H9 (cell line): ENCODE measurements around the gene HOXB1. TPM values are rescaled to one million over a fixed set of nuclear protein-coding genes. Genes with fewer than 3 reads are reported as not detected.
A peak's percentile ranks its signal among the peaks of the same experiment; 100 is the strongest.

Source experiments
- DNase-seq: peaks from one replicate; pipeline ENCODE4 v3.0.0-alpha.2; 2017
- H2AFZ ChIP-seq: one replicate; pipeline ENCODE4 v1.6.1; 2013; ENCODE audit warnings: mild to moderate bottlenecking, low read length, control low read depth, moderate library complexity
- H2AK5ac ChIP-seq: 2 replicates; pipeline ENCODE4 v1.6.1; 2013; ENCODE audit warnings: low read length, control low read depth, mixed read lengths; ENCODE audit not compliant: insufficient read length
- H2BK120ac ChIP-seq: one replicate; pipeline ENCODE4 v1.6.1; 2013; ENCODE audit warnings: low read depth, mild to moderate bottlenecking, low read length, control low read depth, inconsistent platforms; ENCODE audit not compliant: poor library complexity, severe bottlenecking
- H2BK12ac ChIP-seq: 2 replicates; pipeline ENCODE4 v1.6.1; 2013; ENCODE audit warnings: low read length, control low read depth, mixed read lengths, low read depth; ENCODE audit not compliant: insufficient read length
- H2BK15ac ChIP-seq: 2 replicates; pipeline ENCODE4 v1.6.1; 2013; ENCODE audit warnings: low read depth, low read length, control low read depth
- H2BK20ac ChIP-seq: one replicate; pipeline ENCODE4 v1.6.1; 2013; ENCODE audit warnings: low read depth, mild to moderate bottlenecking, low read length, control low read depth, inconsistent platforms; ENCODE audit not compliant: poor library complexity, severe bottlenecking
- H2BK5ac ChIP-seq: 2 replicates; pipeline ENCODE4 v1.6.1; 2013; ENCODE audit warnings: low read length, control low read depth, mixed read lengths; ENCODE audit not compliant: insufficient read length
- H3K14ac ChIP-seq: 2 replicates; pipeline ENCODE4 v1.6.1; 2013; ENCODE audit warnings: low read length, control low read depth; ENCODE audit not compliant: insufficient read depth
- H3K18ac ChIP-seq: 2 replicates; pipeline ENCODE4 v1.6.1; 2013; ENCODE audit warnings: low read depth, mild to moderate bottlenecking, mixed read lengths, low read length, control low read depth; ENCODE audit not compliant: insufficient read length
- H3K23ac ChIP-seq: 2 replicates; pipeline ENCODE4 v1.6.1; 2013; ENCODE audit warnings: low read length, control low read depth, mixed read lengths, low read depth; ENCODE audit not compliant: insufficient read length
- H3K23me2 ChIP-seq: 2 replicates; pipeline ENCODE4 v1.6.1; 2013; ENCODE audit warnings: low read depth, mild to moderate bottlenecking, mixed read lengths, low read length, control low read depth; ENCODE audit not compliant: insufficient read length, poor library complexity, severe bottlenecking
- H3K27ac ChIP-seq: 2 replicates; pipeline ENCODE4 v1.5.1; 2013; ENCODE audit warnings: low read length, control low read depth, mixed read lengths, low read depth; ENCODE audit not compliant: insufficient read length
- H3K27me3 ChIP-seq: 2 replicates; pipeline ENCODE4 v1.6.1; 2013; ENCODE audit warnings: low read length, control low read depth, inconsistent platforms; ENCODE audit not compliant: insufficient read depth
- H3K4ac ChIP-seq: 2 replicates; pipeline ENCODE4 v1.6.1; 2013; ENCODE audit warnings: low read depth, mild to moderate bottlenecking, control low read depth, inconsistent platforms, low read length, moderate library complexity
- H3K4me1 ChIP-seq: 2 replicates; pipeline ENCODE4 v1.6.1; 2013; ENCODE audit warnings: low read length, control low read depth, inconsistent platforms; ENCODE audit not compliant: insufficient read depth
- H3K4me2 ChIP-seq: 2 replicates; pipeline ENCODE4 v1.6.1; 2013; ENCODE audit warnings: low read length, control low read depth, mixed read lengths; ENCODE audit not compliant: insufficient read length, insufficient read depth
- H3K56ac ChIP-seq: 2 replicates; pipeline ENCODE4 v1.6.1; 2013; ENCODE audit warnings: low read depth, mild to moderate bottlenecking, mixed read lengths, low read length, control low read depth; ENCODE audit not compliant: insufficient read length
- H3K79me1 ChIP-seq: 2 replicates; pipeline ENCODE4 v1.6.1; 2013; ENCODE audit warnings: low read depth, mild to moderate bottlenecking, moderate library complexity, low read length, control low read depth, inconsistent platforms; ENCODE audit not compliant: insufficient read depth, poor library complexity, severe bottlenecking
- H3K79me2 ChIP-seq: 2 replicates; pipeline ENCODE4 v1.6.1; 2013; ENCODE audit warnings: low read length, control low read depth, inconsistent platforms; ENCODE audit not compliant: insufficient read depth
- H3K9ac ChIP-seq: 2 replicates; pipeline ENCODE4 v1.6.1; 2013; ENCODE audit warnings: low read length, control low read depth, mixed read lengths; ENCODE audit not compliant: insufficient read length; ENCODE audit errors: extremely low read depth
- H3K9me3 ChIP-seq: one replicate; pipeline ENCODE4 v1.6.1; 2013; ENCODE audit warnings: low read depth, low read length, inconsistent platforms; ENCODE audit not compliant: control insufficient read depth
- H3T11ph ChIP-seq: one replicate; pipeline ENCODE4 v1.6.1; 2013; ENCODE audit warnings: mild to moderate bottlenecking, low read length, control low read depth, inconsistent platforms
- H4K20me1 ChIP-seq: one replicate; pipeline ENCODE4 v1.6.1; 2013; ENCODE audit not compliant: control insufficient read depth, insufficient read length, insufficient read depth
- H4K5ac ChIP-seq: 2 replicates; pipeline ENCODE4 v1.6.1; 2013; ENCODE audit warnings: low read depth, mild to moderate bottlenecking, mixed read lengths, low read length, control low read depth; ENCODE audit not compliant: insufficient read length
- H4K8ac ChIP-seq: replicated peaks from 2 replicates; pipeline ENCODE4 v1.6.1; 2013; ENCODE audit warnings: low read length, control low read depth, mixed read lengths, low read depth; ENCODE audit not compliant: insufficient read length
- H4K91ac ChIP-seq: 2 replicates; pipeline ENCODE4 v1.6.1; 2013; ENCODE audit warnings: low read depth, mild to moderate bottlenecking, moderate library complexity, mixed read lengths, low read length, control low read depth; ENCODE audit not compliant: insufficient read length
- H3K27ac Mint-ChIP-seq, 3 experiments: 2 replicates in 2 of 3; 3 replicates in 1 of 3; pipeline ENCODE4 v1.8.0; 2020 to 2021; ENCODE audit warnings: mixed read lengths in 3 of 3, mild to moderate bottlenecking in 1 of 3, moderate library complexity in 1 of 3
- H3K27me3 Mint-ChIP-seq: 2 replicates; pipeline ENCODE4 v1.8.0; 2021; ENCODE audit warnings: low read depth, mild to moderate bottlenecking, moderate library complexity, mixed read lengths
- H3K36me3 Mint-ChIP-seq, 3 experiments: 2 replicates in 2 of 3; 3 replicates in 1 of 3; pipeline ENCODE4 v1.8.0; 2020 to 2021; ENCODE audit warnings: low read depth in 3 of 3, mixed read lengths in 3 of 3; ENCODE audit not compliant: insufficient read depth in 1 of 3
- H3K4me1 Mint-ChIP-seq, 2 experiments: 2 replicates each; pipeline ENCODE4 v1.8.0; 2020; ENCODE audit warnings: mixed read lengths in 2 of 2
- H3K4me3 Mint-ChIP-seq, 2 experiments: 2 replicates in 1 of 2; 3 replicates in 1 of 2; pipeline ENCODE4 v1.8.0; 2020 to 2021; ENCODE audit warnings: mild to moderate bottlenecking in 2 of 2, mixed read lengths in 2 of 2, moderate library complexity in 1 of 2
- H3K9me3 Mint-ChIP-seq, 2 experiments: 2 replicates in 1 of 2; 3 replicates in 1 of 2; pipeline ENCODE4 v1.8.0; 2020; ENCODE audit warnings: mild to moderate bottlenecking in 2 of 2, mixed read lengths in 2 of 2, moderate library complexity in 1 of 2
- CTCF ChIP-seq: fragments of 200-600 bp; sonication (generic); conservative IDR thresholded peaks from 3 replicates; pipeline ENCODE4 v1.8.0; 2021; ENCODE audit warnings: antibody characterized with exemption, mild to moderate bottlenecking
- WGBS: extraction: QIAGEN DNeasy Blood & Tissue Kit; methylation state at CpG from one replicate; pipeline ENCODE4 v1.1.7; 2013; ENCODE audit warnings: missing lambda C conversion rate, low lambda C conversion rate, mixed read lengths; ENCODE audit not compliant: insufficient read length; ENCODE audit errors: extremely low coverage; 5-methylcytosine and 5-hydroxymethylcytosine counted together
- total RNA-seq: library from RNA; stranded (reverse); gene quantifications from 2 replicates; pipeline ENCODE4 v1.2.1, GENCODE V29; 2021

HOXB1 gene
- total RNA-seq, 1 experiment from 2014 or later: not detected

DNA sequence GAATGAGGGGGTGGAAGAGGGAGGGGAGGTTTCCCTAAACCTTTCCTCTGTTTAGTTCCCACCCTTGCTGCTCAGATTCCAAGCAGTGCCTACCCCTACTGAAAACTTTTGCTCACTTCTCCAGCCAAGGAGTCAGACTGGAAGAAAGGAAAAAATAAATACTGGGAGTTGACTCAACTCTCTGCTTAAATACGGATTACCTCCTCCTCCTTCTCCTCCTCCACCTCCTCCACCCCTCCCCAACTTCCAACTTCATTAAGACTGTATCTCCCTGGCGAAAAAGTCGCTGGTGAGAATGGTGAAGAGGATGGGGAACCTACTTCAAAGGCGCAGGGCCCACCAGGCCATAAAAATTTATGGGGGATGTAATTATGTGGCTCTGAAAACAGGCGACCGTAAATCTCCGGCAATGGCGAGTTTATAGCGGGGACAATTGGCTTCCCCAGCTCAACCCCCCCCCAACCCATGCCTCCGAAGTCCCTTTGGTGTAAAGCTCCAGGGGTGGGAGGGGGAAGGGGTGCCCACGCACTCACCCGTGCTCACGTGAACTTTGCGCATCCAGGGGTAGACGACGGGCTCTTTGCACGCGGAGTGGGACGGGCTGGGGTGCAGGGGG is 46.6 kb upstream of the HOXB1 start:
- H3K27ac ChIP-seq: no peak overlapping the region
- no peak for TF ChIP-seq CTCF
- peaks cover 2 to 31% of the 10 kb centered on the region in 2 experiments for H3K4me1 Mint-ChIP-seq

More for the DNA sequence above, 46.6 kb upstream of the HOXB1 start:
- Histone ChIP-seq H3K23ac (no peak overlapping the region), H3K79me2 (no peaks in the 10 kb centered on the region), H3K14ac (no peak overlapping the region), H3K18ac (no peak overlapping the region), H2BK12ac (no peak overlapping the region), H3K27me3 (peaks cover 96% of the 10 kb centered on the region), H3K79me1 (no peaks in the 10 kb centered on the region), H3K4me2 (no peak overlapping the region), H4K5ac (no peak overlapping the region), H3K23me2 (no peaks in the 10 kb centered on the region), H2AK5ac (no peak overlapping the region), H4K91ac (no peak overlapping the region), H2BK20ac (no peak overlapping the region), H2AFZ (no peak overlapping the region), H2BK5ac (no peak overlapping the region), H3K9ac (no peak overlapping the region), H3K9me3 (no peaks in the 10 kb centered on the region), H2BK15ac (no peak overlapping the region), H3T11ph (no peak overlapping the region), H3K4ac (no peak overlapping the region), H4K20me1 (no peaks in the 10 kb centered on the region), H3K4me1 (no peaks in the 10 kb centered on the region), H3K56ac (no peak overlapping the region), H4K8ac (no peak overlapping the region), H2BK120ac (no peak overlapping the region)
- peak overlapping the region in 1 of 2 experiments; percentile 70; a peak in 3 of 5 replicates for H3K4me3 Mint-ChIP-seq
- DNase-seq: no peak
- WGBS: no CpG with 5 or more reads among the region's 19 CpGs
- H3K9me3 Mint-ChIP-seq: peaks cover 7 to 17% of the 10 kb centered on the region in 2 experiments; a peak in 4 of 5 replicates
- no peak overlapping the region for H3K27ac Mint-ChIP-seq
- no peaks in the 10 kb centered on the region; a peak in 2 of 7 replicates for H3K36me3 Mint-ChIP-seq
- peaks cover 45% of the 10 kb centered on the region for H3K27me3 Mint-ChIP-seq
